Brain microvascular endothelial cell (primary cell): Measurements from ENCODE around the gene LMBR1.

ENCODE experiments used
- DNase-seq: peaks from one replicate; pipeline ENCODE4 v3.0.0-alpha.2; 2020
- H3K27ac ChIP-seq: fragments of 250-450 bp; sonication (Bioruptor Pico); 2 replicates; pipeline ENCODE4 v1.5.1; 2020; ENCODE audit warnings: mild to moderate bottlenecking, moderate library complexity
- H3K27me3 ChIP-seq: fragments of 250-450 bp; sonication (Bioruptor Pico); replicated peaks from 2 replicates; pipeline ENCODE4 v1.5.1; 2020; ENCODE audit warnings: mild to moderate bottlenecking
- H3K36me3 ChIP-seq: fragments of 250-450 bp; sonication (Bioruptor Pico); replicated peaks from 2 replicates; pipeline ENCODE4 v1.5.1; 2020; ENCODE audit warnings: mild to moderate bottlenecking
- H3K4me3 ChIP-seq: 2 replicates; pipeline ENCODE4 v1.5.1; 2011; ENCODE audit warnings: low read depth, mild to moderate bottlenecking, control low read depth, low read length, moderate library complexity
- in situ Hi-C: cut with HindIII; loops from 2 replicates; pipeline ENCODE4 v1.10.0; 2017; ENCODE audit warnings: low sequenced_read_pairs, low pct_ligation_motif_present
- TF ChIP-seq, protein P1 (sequence below): IDR thresholded peaks from 2 replicates; pipeline ENCODE4 v1.5.1; 2011; ENCODE audit warnings: low read depth, mild to moderate bottlenecking, moderate library complexity, low read length, control low read depth, inconsistent platforms; ENCODE audit errors: missing control alignments

LMBR1 gene

DNA sequence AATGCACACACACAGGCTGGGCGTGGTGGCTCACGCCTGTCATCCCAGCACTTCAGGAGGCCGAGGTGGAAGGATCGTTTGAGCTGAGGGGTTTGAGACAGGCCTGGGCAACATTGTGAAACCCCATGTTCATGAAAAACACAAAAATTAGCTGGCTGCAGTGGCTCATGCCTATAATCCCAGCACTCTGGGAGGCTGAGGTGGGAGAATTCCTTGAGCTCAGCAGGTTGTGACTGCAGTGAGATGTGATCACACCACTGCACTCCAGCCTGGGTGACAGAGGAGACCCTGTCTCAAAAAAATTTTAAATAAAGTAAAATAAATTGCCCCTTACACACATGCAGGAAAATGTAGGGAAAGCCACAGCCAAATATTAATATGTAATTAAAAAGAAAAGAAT lies 208.3 kb downstream of the LMBR1 start:
- Histone ChIP-seq H3K27ac (no peak overlapping the region), H3K36me3 (peaks cover 2% of the 10 kb centered on the region), H3K4me3 (no peak overlapping the region), H3K27me3 (no peaks in the 10 kb centered on the region)
- TF ChIP-seq, protein P1, sequence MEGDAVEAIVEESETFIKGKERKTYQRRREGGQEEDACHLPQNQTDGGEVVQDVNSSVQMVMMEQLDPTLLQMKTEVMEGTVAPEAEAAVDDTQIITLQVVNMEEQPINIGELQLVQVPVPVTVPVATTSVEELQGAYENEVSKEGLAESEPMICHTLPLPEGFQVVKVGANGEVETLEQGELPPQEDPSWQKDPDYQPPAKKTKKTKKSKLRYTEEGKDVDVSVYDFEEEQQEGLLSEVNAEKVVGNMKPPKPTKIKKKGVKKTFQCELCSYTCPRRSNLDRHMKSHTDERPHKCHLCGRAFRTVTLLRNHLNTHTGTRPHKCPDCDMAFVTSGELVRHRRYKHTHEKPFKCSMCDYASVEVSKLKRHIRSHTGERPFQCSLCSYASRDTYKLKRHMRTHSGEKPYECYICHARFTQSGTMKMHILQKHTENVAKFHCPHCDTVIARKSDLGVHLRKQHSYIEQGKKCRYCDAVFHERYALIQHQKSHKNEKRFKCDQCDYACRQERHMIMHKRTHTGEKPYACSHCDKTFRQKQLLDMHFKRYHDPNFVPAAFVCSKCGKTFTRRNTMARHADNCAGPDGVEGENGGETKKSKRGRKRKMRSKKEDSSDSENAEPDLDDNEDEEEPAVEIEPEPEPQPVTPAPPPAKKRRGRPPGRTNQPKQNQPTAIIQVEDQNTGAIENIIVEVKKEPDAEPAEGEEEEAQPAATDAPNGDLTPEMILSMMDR = no peak
- in situ Hi-C loops = no loop called here
- no peak for DNase-seq

DNA sequence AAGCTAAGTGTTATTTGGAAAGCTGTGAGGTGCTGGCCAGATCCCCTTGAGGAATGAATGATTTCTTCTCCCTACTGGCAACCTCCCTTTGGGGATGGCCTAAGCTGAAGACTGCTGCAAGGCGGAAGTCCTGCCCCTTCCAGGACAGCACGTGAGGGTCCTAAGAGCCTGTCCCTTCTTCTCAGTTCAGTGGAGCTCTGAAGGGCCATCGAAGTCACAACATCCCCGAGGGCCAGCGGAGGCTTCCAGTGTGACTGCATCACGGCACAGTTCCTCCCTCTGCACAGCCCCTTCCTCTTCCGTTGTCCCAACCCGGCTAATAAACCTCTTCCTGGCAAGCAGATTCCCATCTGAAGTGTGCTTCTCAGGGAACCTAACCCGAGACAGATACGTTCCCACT lies 208.7 kb downstream of the LMBR1 start:
- Histone ChIP-seq H3K36me3 (peaks cover 2% of the 10 kb centered on the region), H3K27ac (no peak overlapping the region), H3K4me3 (no peak overlapping the region), H3K27me3 (no peaks in the 10 kb centered on the region)
- TF ChIP-seq, protein P1 = no peak
- no peak for DNase-seq
- in situ Hi-C loops = no loop called here

DNA sequence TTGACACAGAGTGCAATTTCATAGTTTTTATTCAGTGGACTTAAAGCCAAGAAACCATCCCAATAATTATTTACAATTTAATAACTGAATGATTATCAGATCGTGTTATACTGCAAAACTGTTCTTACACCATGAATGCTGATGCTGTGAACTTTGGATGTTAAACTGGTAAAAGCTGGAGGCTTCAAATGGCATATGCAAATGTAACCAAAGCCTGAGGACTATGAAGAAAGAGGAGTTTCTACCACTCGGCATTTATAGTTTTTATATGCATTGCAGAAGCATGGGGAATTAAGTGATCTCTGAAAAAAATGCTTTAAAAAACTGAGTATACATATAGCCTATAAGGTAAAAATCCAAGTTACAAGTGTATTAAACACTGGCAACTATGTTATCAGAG lies 210.1 kb downstream of the LMBR1 start:
- Histone ChIP-seq H3K27me3 (no peaks in the 10 kb centered on the region), H3K36me3 (peaks cover 2% of the 10 kb centered on the region), H3K27ac (no peak overlapping the region), H3K4me3 (no peak overlapping the region)
- in situ Hi-C loops = no loop called here
- no peak for DNase-seq
- TF ChIP-seq, protein P1 = no peak

GRCh38 chr7:156680281-156680680 lies 212.7 kb downstream of the LMBR1 start:
- Histone ChIP-seq H3K36me3 (peaks cover 4% of the 10 kb centered on the region), H3K27ac (no peak overlapping the region), H3K27me3 (no peaks in the 10 kb centered on the region), H3K4me3 (no peak overlapping the region)
- in situ Hi-C loops = no loop called here
- DNase-seq = no peak
- TF ChIP-seq, protein P1 = no peak

GRCh38 chr7:156677374-156678054 lies 215.5 kb downstream of the LMBR1 start:
- in situ Hi-C loops = no loop called here
- no peak for DNase-seq
- TF ChIP-seq, protein P1 = no peak
- Histone ChIP-seq H3K4me3 (no peak overlapping the region), H3K36me3 (peaks cover 4% of the 10 kb centered on the region), H3K27ac (no peak overlapping the region), H3K27me3 (no peaks in the 10 kb centered on the region)

DNA sequence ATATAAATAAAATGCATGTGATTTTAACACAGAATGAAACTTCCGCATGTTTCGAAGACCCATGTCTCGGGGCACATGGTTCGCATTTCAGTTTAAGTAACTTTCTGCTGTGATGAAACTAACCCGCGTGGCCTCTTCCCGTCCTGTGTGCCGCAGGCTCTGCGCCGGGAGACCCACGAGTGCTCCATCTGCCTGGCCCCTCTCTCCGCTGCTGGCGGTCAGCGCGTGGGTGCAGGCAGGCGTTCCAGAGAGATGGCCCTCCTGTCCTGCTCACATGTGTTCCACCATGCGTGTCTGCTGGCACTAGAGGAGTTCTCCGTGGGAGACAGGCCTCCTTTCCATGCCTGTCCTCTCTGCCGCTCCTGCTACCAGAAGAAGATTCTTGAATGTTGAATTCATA lies 216.7 kb downstream of the LMBR1 start:
- TF ChIP-seq, protein P1 = no peak
- DNase-seq = no peak
- no peaks in the 10 kb centered on the region for H3K27me3 ChIP-seq
- in situ Hi-C loops = no loop called here
- H3K27ac ChIP-seq = no peak overlapping the region
- H3K36me3 ChIP-seq = peaks cover 4% of the 10 kb centered on the region
- no peak overlapping the region for H3K4me3 ChIP-seq
